Inferior parietal cortex (tissue), 1 donor: ENCODE results near the gene GRB10.
"Not testable (repeated sequence)": the region's sequence is repeated elsewhere in the genome, so short reads cannot be mapped to it uniquely, and the experiment has no call there.

Source experiments
- DNase-seq: peaks from one replicate; pipeline ENCODE4 v3.0.0-alpha.2; 2016; ENCODE audit errors: extremely low spot score

Gene GRB10

DNA sequence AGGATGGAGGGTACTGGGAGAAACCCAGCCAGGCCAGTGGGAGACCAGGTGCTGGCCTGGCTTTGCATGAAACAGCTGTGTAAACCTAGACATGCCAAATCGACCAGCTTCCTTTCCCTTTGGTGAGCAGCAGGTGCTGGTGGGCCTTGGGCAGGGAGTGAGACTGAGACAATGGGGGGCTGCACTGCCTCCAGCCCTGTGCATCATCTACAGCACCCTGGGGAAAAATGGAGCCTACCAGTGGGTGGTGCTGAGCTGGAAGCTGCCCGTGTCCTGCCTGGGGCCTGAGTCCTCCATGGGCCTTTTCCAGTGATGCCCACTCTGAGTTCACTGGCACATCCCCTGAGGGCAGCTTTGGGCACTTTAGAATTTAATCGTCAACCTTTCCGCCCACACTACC is 198.3 kb downstream of the GRB10 start:
- DNase-seq: no peak

DNA sequence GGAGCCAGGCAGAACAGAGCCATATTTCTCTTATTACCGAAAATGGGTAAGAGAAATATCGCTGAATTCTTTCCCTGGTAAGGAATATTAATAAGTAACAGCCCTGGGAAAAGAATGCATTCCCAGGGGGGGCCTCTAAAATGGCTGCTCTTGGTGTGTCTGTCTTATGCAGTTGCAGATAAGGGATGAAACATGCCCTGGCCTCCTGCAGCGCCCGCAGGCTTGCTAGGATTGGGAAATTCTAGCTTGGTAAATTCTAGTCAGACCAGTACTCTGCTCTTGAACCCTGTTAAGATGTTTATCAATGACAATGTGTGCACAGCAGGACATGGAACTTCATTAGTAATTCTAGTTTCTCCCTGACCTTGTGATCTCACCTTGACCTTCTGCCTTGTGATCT is 199.4 kb downstream of the GRB10 start:
- not testable (repeated sequence) for DNase-seq

GRCh38 chr7:50582271-50582670 is 200.4 kb downstream of the GRB10 start:
- not testable (repeated sequence) for DNase-seq

DNA sequence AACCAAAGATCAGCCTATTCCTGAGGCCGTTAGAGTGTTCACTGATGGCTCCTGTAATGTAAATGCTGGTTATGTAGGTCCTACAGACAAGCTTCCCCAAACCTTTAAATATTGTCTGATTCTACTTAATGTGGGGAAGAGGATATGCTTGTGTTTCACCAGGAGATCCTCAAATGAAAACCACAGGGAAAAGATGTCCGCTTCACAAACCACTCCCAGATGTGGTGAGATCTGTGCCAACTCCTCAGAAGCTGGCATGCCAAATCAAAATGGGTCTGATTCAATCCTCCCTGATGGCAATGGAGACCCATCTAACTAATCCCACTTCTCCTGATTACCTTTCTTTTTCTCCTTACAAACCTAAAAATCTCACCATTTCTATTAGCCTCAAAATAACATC is 202.0 kb downstream of the GRB10 start:
- not testable (repeated sequence) for DNase-seq

GRCh38 chr7:50580057-50580456 is 202.6 kb downstream of the GRB10 start:
- DNase-seq: no peak

DNA sequence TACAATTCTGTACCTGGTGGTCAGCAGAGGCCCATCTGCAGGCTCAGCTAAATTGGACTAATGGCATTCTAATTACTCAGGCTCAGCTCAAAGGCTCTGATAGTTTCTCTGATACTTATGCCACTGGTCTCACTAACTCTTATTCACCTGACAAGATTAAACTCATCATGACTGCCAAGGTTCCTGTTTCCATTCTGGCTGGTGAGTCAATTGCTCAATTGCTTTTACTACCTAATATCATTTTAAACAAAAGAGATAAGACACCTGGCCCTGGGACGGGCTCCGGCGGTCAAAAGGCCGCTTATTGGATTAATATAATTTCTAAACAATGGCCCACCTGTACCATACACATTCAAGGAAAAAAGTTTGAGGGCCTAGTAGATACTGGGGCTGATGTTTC is 204.6 kb downstream of the GRB10 start:
- DNase-seq: not testable (repeated sequence)

DNA sequence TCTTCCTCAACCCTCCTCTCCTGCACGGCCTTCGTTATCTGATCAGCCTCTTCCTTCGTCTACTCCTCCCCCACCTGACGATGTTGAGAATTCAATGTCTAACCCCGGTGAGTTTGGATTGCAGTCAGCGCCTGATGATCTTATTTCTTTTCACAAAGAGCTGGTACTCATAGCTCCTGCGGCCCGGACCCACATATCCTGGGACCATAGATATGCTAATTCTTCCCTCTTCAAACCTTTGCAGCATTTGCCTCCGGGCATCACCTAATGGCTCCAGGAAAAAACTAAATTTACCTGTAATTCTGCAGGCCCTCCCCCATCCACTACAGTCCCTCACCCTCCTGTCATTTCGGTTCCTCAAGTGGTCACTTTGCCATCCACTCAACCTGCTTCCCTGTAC is 205.1 kb downstream of the GRB10 start:
- DNase-seq: no peak

- DNase-seq: not testable (repeated sequence)
Measured at GRCh38 chr7:50576388-50576787, 206.3 kb downstream of the GRB10 start.

GRCh38 chr7:50567715-50568261 is 214.9 kb downstream of the GRB10 start:
- DNase-seq: no peak

- no peak for DNase-seq
Measured at GRCh38 chr7:50565977-50566376, 216.7 kb downstream of the GRB10 start.

- no peak for DNase-seq
Measured at GRCh38 chr7:50565559-50565916, 217.2 kb downstream of the GRB10 start.

DNA sequence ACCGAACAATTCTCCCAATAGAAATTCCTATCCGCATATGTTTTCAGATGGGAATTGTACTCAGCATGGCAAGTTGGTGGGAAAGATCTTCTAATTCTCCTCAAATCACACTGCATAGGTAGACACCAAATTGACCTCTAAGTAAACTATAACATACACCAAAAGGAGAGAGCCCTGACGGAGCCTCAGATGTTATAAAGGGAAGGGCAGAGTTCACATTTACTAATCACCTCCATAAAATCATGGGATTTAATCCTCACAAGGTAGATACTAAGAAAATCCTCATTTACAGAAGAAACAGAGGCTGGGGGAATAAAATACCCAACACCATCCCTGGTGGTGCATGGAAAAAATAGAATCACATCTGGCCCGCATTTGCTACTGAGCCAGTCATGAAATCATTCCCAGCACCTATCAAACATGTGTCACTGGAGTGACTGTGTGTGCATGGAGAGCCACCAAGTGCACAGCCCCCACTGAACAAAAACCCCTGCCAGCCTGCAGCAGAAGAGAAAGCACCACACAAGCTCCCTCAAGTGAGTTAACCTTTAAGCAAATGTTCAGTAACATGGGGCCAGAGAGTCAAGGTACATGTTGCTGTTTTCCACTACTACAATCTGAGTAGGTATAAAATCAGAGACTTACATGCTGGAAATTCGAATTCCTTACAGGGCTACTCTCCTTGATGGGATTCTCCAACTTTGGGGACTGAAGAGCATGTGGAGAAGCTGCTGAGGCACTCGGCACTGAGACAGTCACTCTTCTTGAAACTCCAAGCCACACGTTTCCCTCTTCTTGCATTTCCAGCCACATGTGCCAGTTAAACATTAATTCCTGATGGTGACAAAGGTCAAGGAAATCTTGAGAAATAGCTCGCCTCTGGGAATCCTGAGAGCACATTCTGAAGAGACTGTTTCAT is 217.8 kb downstream of the GRB10 start, which contains the start of gene DDC:
Gene DDC (minus strand): TSS at position 766 of the 919 bp plus-strand sequence. CDS start 21,320 bp downstream, outside the sequence.
- DNase-seq: no peak

- DNase-seq: no peak
Measured at GRCh38 chr7:50564171-50564570, 218.5 kb downstream of the GRB10 start.

DNA sequence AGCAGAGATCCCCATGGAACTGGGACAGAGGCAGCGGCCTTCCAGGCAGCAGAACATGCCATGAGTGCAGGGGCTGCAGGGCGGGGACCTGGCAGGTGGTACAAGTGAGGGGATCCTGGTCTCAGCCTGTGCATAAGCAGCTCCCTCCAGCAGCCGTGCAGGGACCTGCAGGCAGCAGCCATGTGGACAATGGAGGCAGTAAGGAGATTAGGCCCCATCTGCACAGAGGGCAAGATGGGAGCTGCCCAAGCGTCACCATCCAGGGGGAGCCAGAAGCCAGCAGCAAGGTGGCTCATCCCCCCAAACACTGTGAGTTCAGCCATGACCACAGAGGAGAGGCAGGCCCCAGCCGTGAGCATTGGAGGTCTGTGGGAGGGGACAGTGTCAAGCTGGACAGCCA is 220.6 kb downstream of the GRB10 start:
- no peak for DNase-seq

GRCh38 chr7:50560865-50561351 is 221.8 kb downstream of the GRB10 start:
- DNase-seq: no peak

DNA sequence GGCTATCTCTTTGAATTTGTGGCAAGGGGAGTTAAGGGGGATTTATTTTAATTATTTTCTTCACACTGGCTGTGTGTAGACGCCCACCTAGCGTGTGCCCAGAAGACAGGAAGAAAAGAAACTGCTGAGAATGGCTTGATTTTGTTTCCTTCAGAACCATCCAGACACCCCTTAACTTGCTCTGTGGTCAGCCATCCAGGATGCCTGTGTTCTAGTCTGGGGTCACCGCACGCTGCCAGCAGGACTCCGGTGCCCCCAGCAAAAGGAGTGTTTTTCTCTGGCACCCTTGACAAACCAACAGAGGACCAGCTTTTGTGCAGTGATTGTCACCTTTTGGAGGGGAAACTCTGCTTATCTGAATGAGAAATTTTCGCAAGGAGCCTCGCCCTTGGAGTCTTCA is 222.8 kb downstream of the GRB10 start:
- DNase-seq: no peak

GRCh38 chr7:50558294-50559053 is 224.2 kb downstream of the GRB10 start:
- no peak for DNase-seq

DNA sequence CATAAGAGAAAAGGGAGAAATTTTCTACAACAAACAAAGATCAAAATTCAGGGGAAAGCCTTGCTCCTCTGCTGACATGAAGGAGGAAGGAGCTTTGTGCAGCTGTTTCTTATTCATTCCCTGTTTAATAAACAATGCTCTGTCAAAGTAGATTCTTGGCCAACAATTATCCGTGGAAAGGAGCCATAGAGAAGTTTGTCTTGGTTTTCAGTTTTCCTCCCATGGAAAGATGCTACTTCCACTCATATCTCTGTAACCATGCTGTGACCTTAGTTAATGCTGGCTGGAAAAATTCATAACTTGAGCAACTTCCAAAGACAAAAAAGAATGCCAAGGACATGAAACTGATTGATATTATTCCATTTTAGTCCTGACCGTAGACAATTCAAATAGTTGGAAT is 225.6 kb downstream of the GRB10 start:
- no peak for DNase-seq

DNA sequence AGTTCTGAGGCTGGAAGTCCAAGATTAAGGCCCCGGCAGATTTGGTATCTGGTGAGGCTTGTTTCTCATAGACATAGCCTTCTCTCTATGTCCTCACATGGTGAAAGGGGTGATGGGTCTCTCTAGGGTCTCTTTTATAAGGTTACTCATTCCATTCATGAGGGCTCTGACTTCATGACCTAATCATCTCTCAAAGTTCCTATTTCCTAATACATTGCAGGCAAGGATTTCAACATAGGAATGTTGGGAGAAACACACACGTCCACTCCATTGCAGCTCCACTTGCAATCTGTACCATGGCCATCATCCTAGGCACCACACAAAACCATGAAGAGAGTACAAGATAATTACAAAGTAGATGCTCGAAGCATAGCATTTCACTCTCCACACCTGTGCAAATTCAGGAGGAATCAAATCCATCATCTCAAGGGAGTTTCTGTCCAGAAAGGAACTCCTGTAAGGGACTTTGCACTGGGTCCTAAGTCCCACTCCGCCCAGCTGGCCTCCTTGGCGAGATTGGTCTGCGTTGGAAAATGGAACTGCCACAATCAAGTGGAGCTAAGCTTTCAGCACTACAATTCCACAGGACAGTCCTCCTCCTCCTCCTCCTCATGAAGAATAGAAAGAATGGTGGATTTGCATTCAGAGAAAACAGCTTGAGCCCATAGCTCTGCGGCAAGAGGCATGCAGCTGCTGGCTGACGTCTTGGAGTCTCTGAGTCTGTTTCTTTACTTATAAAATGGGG is 226.3 kb downstream of the GRB10 start:
- DNase-seq: no peak

DNA sequence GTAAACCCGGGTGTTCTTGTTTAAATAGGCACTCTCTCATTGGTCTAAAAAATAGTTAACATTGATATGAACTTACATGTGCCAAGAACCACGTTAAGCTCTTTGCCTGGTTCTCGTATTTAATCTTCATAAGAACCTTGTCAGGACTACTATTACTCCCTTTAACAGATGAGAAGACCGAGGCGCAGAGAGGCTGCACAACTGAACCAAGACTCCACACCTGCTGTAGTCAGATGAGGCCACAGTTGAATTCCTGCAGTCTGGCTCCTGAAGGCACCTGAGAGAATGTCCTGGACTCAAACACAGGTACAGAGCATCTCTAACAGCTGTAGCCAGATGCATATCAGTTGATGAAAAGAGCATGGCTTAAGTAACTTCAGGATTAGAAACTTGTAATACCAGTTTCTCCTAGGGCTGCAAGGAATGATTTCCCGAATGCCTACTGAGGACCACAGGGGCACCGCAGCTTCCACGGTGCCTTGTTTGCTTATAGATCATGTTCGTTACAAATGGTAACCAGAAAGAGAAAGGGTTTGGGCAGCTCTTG is 227.0 kb downstream of the GRB10 start:
- no peak for DNase-seq
